ENCODE measurements around the gene HDAC9.
"Not testable (repeated sequence)": the region's sequence is repeated elsewhere in the genome, so short reads cannot be mapped to it uniquely, and the experiment has no call there.

Gene HDAC9

GRCh38 chr7:18971839-18972238, 476.3 kb downstream of the HDAC9 start:
- no peak for DNase-seq (ENCODE audit: low read depth in 2 of 2)

GRCh38 chr7:18974803-18975202, 479.3 kb downstream of the HDAC9 start:
- DNase-seq (ENCODE audit: low read depth in 2 of 2), result no peak

- DNase-seq (ENCODE audit: low read depth in 2 of 2), result no peak
These were observed 479.7 kb downstream of the HDAC9 start for GRCh38 chr7:18975276-18975675.

- DNase-seq (ENCODE audit: low read depth in 2 of 2), result no peak
These were observed 480.2 kb downstream of the HDAC9 start for GRCh38 chr7:18975689-18976280.

- DNase-seq (ENCODE audit: low read depth in 2 of 2), result no peak
These were observed 481.3 kb downstream of the HDAC9 start for GRCh38 chr7:18976715-18977471.

- DNase-seq (ENCODE audit: low read depth in 2 of 2), result no peak
These were observed 482.6 kb downstream of the HDAC9 start for GRCh38 chr7:18978108-18978495.

- DNase-seq (ENCODE audit: low read depth in 2 of 2), result not testable (repeated sequence)
These were observed 495.2 kb downstream of the HDAC9 start for GRCh38 chr7:18990700-18991099.

GRCh38 chr7:18993933-18994668, 498.6 kb downstream of the HDAC9 start:
- DNase-seq (ENCODE audit: low read depth in 2 of 2), result no peak

GRCh38 chr7:18995270-18995671, 499.7 kb downstream of the HDAC9 start:
- no peak for DNase-seq (ENCODE audit: low read depth in 2 of 2)

GRCh38 chr7:18995811-18996426, 500.4 kb downstream of the HDAC9 start:
- no peak for DNase-seq (ENCODE audit: low read depth in 2 of 2)

GRCh38 chr7:18996583-18996982, 501.0 kb downstream of the HDAC9 start:
- DNase-seq (ENCODE audit: low read depth in 2 of 2), result no peak

GRCh38 chr7:18997477-18998150, 502.1 kb downstream of the HDAC9 start:
- DNase-seq (ENCODE audit: low read depth in 2 of 2), result no peak

- no peak for DNase-seq (ENCODE audit: low read depth in 2 of 2)
These were observed 504.9 kb downstream of the HDAC9 start for GRCh38 chr7:19000410-19000809.

- DNase-seq (ENCODE audit: low read depth in 2 of 2), result no peak
These were observed 506.3 kb downstream of the HDAC9 start for GRCh38 chr7:19001854-19002253.

GRCh38 chr7:19009241-19009935, 513.8 kb downstream of the HDAC9 start:
- DNase-seq (ENCODE audit: low read depth in 2 of 2), result no peak

- DNase-seq (ENCODE audit: low read depth in 2 of 2), result no peak
These were observed 514.4 kb downstream of the HDAC9 start for GRCh38 chr7:19009936-19010280.

GRCh38 chr7:19011212-19011611, 515.7 kb downstream of the HDAC9 start:
- DNase-seq (ENCODE audit: low read depth in 2 of 2), result no peak

GRCh38 chr7:19015098-19015497, 519.5 kb downstream of the HDAC9 start:
- DNase-seq (ENCODE audit: low read depth in 2 of 2), result no peak

GRCh38 chr7:19016140-19016539, 520.6 kb downstream of the HDAC9 start:
- no peak for DNase-seq (ENCODE audit: low read depth in 2 of 2)

GRCh38 chr7:19017374-19017773, 521.8 kb downstream of the HDAC9 start:
- no peak for DNase-seq (ENCODE audit: low read depth in 2 of 2)

GRCh38 chr7:19020062-19020461, 524.5 kb downstream of the HDAC9 start:
- DNase-seq (ENCODE audit: low read depth in 2 of 2), result no peak

All from stimulated activated CD8-positive, alpha-beta memory T cell treated with anti-CD3 and anti-CD28 coated beads, Interleukin-7, amount 100 ng/mL, for 4 hours (primary cell).